ENCODE data around the gene VAV2.

VAV2 gene, protein sequence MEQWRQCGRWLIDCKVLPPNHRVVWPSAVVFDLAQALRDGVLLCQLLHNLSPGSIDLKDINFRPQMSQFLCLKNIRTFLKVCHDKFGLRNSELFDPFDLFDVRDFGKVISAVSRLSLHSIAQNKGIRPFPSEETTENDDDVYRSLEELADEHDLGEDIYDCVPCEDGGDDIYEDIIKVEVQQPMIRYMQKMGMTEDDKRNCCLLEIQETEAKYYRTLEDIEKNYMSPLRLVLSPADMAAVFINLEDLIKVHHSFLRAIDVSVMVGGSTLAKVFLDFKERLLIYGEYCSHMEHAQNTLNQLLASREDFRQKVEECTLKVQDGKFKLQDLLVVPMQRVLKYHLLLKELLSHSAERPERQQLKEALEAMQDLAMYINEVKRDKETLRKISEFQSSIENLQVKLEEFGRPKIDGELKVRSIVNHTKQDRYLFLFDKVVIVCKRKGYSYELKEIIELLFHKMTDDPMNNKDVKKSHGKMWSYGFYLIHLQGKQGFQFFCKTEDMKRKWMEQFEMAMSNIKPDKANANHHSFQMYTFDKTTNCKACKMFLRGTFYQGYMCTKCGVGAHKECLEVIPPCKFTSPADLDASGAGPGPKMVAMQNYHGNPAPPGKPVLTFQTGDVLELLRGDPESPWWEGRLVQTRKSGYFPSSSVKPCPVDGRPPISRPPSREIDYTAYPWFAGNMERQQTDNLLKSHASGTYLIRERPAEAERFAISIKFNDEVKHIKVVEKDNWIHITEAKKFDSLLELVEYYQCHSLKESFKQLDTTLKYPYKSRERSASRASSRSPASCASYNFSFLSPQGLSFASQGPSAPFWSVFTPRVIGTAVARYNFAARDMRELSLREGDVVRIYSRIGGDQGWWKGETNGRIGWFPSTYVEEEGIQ

DNA sequence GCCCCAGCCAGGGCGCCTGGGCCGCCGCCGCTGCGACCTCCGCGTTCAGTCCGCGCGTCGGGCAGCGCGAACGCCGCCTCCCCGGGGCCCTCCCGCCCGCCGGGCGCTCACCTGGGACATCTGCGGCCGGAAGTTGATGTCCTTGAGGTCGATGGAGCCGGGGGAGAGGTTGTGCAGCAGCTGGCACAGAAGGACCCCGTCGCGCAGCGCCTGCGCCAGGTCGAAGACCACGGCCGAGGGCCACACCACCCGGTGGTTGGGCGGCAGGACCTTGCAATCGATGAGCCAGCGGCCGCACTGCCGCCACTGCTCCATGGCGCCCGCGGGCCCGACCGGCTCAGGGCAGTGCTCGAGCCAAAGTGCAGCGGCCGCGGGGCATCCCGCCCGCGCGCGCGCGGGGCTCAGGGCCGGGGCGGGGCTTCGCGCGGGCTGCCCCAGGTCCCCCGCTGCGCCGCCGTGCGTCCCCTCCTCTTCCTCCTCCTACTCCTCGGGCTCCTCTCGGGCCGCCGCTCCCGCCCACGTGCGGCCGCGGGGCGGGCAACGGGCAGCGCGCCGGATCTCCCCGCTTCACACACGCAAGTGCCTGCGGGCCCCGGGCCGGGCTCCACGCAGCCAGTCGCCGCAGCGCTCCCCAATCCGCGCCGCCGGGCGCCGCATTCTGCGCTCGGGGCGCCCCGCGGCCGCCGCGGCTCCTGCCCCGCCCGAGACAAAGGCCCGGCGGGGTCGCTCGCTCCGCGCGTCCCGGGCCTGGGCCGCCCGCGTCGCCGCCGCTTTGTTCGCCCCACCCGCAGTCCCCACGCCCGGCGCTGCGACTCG is at the start of gene VAV2:
Gene VAV2 (minus strand): TSS at position 361 of the 816 bp plus-strand sequence. CDS start 46 bp downstream, at position 315.
- peak within 1 kb of the TSS; percentile 70 for H3K4me3 ChIP-seq (ENCODE audit: low read depth, low read length)

DNA sequence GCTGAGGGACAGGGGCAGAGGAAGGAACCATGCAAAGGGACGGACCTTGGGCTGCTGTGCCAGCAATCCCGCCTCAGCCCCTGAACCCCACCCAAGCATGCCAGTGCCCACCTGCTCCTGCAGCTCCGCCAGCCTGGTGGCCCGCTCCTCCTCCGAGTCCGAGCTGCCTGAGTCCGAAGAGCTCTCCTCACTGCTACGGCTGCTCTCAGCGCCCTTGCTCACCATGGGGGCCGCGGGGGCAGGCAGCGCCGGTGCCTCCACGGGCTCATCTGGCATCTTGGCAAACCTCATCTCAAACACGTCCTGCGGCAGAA is 49.5 kb upstream of the VAV2 start:
- H3K4me3 ChIP-seq (ENCODE audit: low read depth, low read length), result no peak overlapping the region

DNA sequence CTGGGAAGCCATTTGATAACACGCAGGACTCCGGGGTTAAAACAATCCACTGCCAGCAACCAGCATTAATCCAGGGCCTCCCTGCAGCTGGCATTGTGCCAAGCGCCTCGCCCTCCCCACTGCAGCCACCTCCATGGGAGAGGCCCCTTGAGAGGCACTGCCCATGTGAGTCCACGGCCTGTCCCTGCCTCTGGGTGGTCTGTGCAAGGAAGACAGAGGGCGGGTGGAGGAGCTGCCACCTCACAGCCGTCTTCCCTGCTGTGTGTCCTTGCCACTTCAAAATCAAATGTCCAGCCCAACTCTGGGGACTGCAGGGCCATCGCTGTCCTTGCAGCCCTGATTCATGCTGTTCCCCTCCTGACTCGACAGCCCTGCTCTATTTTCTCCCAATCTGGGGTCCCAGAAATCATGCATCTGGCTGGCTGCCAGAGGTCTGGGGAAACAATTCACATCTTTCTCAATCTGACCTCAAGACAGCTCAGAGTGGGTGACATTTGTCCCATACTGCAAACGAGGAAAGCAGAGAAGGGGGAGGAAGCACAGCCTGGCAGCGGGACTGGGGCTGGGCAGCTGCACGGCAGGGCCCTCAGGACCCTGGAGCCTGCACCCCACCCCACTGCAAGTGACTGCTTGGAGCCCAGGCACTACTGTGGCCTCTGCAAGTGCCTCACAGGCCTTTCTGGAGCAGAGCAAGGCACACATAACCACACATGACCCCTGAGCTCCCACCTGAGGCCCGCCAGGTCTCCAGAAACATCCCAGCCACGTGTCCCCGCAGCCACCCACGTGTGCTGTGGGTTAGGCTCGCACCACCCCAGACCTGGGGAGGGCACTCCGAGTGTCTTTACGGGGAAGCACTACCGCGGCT is 48.9 kb upstream of the VAV2 start:
- H3K4me3 ChIP-seq (ENCODE audit: low read depth, low read length), result no peak overlapping the region

DNA sequence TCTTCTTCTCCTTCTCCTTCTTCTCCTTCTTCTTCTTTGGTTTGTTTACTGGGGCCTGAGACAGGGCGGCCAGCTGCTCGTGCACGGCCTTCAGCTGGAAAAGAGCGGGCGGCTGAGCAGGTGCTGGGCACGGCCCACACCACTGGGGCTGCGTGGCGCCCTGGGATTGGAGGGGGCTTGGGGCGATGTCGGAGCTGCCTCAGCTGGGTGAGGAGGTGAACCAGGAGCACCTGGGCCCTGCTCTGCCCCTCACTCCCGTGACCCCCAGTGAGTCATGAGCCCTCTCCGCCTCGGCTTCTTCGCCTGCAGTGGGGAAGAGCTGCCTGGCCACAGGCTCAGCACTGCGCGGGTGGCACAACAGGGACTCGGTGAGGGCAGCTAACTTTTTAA is 48.0 kb upstream of the VAV2 start:
- H3K4me3 ChIP-seq (ENCODE audit: low read depth, low read length), result no peak overlapping the region

DNA sequence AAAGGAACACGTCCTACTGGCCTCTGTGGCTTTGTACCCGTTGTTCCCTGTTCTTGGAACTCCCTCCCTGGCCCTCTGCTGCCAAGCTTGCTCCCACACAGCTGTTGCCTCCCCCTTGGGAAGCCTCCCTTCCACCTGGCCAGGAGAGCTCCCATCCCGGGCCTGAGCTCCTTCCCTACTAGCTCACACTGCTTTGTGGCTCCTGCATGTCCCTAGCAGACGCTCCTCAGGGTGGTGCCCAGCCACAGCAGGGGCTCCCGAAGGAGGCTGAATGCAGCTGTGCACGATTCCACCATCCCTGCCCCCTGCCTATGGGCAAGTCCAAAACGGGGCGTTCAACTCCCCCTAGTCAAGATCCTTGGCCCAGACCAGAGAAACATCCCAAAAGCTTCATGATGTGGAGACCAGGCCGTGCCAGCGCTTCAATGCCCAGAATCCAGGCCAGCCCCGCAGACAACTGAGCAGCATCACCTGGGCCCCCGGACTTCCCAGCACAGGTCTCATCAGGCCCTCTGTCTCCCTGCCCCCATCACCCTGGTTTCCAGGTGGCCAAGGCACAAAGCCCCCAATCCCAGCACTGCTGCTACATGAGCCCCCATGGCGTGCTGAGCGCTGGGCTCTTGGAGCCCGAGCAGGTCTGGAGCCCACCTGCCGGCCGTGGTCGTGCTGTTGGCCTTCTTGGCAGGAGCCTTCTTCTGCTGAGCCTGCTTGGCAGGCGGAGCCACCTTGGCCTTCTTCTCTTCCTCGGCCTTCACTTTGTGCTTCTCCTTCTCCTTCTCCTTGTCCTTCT is 47.5 kb upstream of the VAV2 start:
- no peak overlapping the region for H3K4me3 ChIP-seq (ENCODE audit: low read depth, low read length)

DNA sequence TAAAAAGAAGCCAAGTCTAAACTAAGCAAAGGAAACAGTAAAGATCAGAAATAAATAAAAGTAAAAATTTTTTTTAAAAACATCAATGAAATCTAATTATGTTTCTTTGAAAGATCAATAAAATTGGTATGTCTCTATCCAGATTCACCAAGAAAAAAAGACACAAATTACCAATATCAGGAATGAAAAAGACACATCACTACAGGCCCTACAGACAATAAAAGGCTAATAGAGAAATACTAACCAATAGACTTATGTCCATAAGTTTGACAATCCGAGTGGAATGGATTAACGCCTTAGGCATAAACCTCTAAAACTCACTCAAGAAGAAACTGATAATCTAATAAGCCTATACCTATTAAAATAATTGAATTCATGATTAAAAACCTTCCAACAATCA is 45.5 kb upstream of the VAV2 start:
- no peak overlapping the region for H3K4me3 ChIP-seq (ENCODE audit: low read depth, low read length)

DNA sequence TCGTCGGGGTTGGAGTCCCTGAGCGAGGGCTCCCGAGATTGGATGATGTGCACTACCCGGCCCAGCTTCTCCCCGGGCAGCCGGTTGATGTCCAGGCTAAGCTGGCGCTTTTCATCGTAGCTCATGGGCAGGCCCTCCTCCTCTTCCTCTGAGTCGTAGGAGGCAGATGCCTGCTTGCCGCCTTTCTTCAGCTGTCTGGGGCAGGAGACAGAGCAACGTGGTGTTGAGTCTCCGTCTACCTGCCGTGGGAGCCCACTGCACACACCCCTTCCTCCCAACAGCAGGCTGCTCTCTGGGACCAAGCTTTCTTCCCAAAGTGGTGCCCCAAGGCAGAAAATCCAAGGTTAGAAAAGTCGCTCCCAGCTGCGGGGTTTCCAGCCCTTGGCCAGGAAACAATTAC is 44.0 kb upstream of the VAV2 start:
- H3K4me3 ChIP-seq (ENCODE audit: low read depth, low read length), result no peak overlapping the region

DNA sequence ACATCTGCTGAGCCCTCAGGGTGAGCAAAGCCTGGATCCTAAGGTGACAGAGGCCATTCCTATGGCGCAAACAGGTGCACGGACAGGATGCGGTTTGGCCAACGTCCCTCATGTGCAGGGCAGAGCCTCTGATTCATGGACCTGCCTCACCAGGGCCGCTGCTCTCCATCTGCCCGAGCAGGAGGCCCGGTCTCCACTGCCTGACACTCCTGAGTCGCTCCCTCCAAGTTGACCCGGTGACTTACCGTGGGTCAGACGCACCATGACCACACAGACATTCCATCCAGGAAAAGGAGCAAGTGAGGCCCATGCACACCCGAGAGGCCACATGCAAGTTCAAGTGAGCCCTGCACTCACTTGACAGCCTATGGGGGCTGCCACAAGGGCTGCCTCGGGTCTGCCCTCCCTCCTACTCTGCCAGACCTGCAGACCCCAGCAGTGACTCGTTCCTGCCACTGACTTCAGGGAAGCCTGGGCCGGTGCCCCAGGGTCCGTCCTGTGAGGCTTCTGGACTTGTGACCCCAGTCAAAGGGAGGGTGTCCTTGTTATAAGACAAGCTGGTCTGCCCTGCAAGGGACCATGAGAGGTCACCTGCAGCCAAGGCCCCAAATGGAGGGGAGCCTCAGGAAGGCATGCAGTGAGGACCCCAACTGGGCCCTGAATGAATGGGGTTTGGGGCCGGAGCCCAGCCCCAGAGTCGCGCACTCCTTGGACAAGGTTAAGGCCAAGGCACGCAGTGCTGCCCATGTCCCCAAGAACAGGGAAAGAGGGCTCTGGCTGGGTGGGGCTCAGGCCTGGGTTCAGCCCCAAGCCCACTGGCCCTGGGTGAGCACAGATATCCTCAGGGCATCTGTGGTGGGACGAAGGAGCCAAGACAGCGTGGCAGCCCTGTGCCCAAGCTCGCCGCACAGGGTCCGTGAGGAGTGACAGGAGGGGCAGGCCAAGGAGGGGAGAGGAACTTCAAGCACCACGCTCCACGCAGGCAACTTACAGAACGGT is 43.2 kb upstream of the VAV2 start:
- no peak overlapping the region for H3K4me3 ChIP-seq (ENCODE audit: low read depth, low read length)

DNA sequence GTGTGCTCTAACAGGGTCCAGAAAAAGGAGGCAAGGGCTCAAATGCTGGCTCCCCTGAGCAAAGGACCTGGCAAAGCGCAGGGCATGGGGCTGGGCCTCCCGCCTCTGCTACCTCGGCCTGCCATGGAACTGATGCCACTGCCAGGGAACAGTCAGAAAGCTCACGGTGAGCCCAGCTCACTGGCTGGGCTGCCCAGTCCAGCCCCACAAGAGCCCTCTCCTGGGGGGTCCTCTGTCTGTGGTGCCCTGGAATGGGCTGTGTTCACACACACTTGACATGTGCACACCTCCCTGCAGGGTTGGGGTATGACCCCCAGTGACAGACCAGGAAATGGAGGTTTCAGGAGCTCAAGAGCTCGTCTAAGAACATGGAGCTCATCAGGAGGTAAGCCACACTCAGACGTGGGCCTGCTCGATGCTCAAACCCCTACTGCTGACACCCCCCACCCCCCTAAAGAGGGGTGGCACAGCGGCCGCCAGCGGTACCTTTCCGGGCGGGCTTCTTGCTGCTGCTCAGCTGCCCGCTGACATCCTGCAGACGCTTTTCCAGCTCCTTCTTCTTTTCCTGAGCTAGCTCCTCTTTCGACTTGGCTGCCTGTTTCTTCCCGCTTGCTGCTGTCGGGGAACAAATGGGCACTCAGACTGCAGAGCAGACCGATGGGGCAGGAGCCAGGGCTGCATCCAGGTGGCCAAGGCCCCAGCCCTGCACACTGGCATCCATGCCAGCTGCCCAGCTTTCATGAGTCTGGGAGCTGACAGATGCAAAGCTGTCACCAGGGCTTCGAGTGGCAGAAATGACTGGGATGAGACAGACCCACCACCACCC is 42.3 kb upstream of the VAV2 start:
- H3K4me3 ChIP-seq (ENCODE audit: low read depth, low read length), result no peak overlapping the region

DNA sequence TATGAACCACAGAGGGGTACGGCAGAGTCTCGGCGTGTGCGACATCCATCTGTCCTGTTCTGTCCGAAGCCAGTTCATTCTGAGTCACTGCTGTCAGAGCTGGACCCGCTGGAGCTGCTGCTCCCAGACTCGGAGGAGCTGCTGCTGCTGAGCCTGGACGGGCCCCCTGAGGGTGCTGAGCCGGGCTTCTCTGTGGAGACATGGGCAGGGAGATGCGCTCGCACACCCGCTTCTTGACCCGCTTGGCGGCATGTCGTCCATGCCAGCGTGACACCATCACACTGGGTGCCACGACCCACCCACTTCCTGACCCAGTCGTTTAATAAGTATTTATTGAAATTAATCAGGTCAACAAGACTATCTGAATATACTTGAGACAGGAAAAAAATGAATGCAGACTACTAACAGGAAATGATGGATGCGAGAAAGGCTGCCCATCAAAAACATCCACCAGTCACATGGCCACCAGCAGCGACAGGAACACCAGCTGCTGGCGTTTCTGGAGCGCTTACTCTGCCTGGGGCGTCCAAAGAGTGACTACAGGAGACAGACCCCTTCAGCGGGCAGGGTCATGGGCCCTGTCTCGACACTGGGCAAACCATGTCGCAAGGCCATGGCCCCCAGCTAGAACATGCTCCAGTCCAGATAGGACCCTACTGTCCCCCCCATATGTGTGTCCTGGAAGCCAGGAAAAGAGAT is 41.5 kb upstream of the VAV2 start:
- no peak overlapping the region for H3K4me3 ChIP-seq (ENCODE audit: low read depth, low read length)

DNA sequence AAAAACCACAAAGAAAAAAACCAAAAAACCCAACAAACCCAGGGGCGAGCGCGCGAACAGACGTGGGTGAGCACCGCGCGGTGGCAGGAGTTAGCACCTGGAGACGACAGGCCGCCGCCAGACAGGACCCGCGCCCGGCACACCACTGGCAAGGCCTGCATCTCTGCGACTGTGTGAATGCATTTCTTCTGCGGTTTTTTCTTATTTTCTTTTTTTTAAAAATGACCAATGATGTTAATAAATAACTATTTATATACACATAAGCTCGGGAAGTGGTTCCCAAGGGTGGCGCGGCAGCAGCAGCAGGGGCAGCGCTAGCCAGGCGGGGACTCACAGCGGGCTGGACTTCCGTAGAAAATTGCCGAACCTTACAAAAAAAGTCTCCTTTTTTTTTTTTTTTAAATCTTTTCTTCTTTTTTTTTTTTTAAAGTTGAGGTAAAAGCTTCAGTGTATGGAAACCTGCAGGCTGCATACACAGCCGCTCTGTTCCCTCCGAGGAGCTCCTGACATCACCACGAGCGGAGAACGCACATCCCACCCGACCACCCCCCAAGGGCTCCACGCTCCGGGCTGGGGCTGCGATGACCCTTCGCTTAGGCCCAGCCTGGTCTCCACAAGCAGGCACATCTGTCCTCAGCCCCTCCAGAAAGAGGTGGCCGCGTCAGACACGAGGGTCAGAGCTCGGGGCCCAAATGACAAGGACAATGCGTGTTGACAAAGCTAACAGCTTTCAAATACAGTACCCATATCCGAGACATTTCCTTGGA is 40.5 kb upstream of the VAV2 start:
- no peak overlapping the region for H3K4me3 ChIP-seq (ENCODE audit: low read depth, low read length)

DNA sequence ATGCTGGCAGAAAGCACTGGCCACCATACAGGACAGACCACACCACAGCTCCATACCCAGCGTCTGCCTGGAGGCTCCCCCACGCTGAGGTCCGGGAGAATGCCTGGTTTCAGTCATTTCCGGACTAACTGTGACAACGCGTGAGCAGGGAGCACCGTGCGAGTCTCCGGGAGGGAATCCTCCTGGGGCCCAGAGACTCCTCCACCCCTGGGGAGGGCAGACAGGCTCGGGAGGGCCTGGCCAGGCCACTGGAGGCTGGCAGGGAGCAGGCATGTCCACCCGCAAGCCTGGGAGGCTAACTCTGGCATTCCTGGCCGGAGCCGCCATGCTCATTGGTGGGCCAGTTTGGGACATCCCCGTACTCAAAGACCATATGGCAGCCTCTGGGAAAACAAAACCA is 39.7 kb upstream of the VAV2 start:
- no peak overlapping the region for H3K4me3 ChIP-seq (ENCODE audit: low read depth, low read length)

DNA sequence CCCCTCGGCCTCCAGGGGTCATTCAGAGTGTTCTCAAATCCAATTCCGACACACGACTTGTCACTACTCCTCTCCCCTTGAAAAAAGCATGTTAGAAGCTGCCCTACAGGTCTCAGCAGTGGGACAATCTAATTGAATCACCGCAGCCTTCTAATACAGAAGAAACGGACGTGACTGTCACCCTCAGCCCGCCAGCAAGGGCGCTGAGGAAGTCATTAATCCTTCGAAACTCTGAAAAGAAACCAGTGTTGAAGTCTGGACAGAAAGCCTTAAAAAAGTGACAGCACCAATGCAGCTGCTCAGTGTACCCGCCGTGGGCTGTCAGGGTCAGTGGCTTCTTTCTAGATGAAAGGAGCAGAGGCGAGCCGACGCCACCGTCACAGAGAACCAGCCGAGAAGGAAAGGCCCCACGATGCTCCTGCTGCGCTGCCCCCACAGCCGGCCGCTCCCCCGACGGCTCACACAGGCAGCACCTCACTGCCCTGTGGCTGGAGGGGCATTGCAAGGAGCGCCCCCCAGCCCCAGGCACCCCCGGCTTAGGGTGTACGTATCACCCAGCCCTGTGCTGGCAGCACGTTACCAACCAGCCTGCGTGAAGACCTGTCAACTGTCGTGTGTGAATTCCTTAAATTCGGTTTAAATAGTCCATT is 38.8 kb upstream of the VAV2 start:
- H3K4me3 ChIP-seq (ENCODE audit: low read depth, low read length), result no peak overlapping the region

DNA sequence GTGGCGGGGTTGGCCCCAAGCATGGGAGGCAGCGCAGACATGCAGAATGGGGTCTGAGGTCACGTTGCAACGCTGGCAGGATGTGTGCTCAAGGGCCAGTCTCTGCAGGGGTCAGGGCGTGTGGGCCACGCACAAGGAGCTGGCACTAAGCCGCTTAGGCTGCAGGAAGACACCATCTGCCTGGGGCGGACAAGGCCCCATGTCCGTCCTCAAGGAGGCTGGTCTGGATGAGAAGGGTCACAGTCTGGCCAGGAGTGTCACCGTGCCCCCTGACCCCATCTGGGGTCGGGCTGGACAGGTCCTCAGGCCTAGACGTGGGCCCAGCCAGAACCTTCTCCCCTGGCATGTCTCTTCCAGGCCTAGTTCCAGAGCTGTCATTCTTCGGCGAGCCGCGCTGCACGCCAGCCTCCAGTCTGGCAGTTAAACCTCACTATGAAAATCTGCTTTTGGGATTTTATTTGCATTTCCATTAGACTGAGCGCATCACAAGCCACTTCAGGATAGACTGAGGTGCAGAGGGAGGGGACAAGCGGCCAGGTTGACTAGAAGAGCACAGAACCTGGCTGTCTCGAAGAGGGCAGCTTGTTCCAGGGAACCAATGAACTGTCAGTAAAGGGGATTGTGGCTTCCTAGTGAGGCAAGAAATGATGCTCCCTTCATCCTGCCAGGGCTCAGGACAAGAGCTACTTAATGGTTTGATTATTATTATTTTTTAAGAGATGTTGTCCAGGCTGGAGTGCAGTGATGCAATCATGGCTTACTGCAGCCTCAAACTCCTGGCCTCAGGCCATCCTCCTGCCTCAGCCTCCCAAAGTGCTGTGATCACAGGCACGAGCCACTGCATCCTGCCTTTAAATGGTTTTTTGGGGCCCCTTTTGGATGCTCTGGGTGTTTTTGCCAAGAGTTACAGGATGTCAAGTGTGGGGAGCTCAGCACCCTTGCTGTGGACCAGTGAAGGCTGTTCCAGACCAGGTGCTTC is 37.4 kb upstream of the VAV2 start:
- H3K4me3 ChIP-seq (ENCODE audit: low read depth, low read length), result no peak overlapping the region
